KOPT-K1 (cell line): ENCODE measurements around the gene MMP12.

ENCODE experiments used
- H3K27ac ChIP-seq: fragments of 200-600 bp; sonication (generic); 2 replicates; pipeline ENCODE4 v1.5.1; 2016; ENCODE audit warnings: antibody characterized with exemption, mild to moderate bottlenecking, low read depth, low read length; ENCODE audit not compliant: poor library complexity, severe bottlenecking
- H3K36me3 ChIP-seq: fragments of 200-600 bp; sonication (generic); 2 replicates; pipeline ENCODE4 v1.5.1; 2017; ENCODE audit warnings: antibody characterized with exemption, mild to moderate bottlenecking, low read length, moderate library complexity; ENCODE audit not compliant: insufficient read depth
- H3K9me3 ChIP-seq: fragments of 200-600 bp; sonication (generic); 2 replicates; pipeline ENCODE4 v1.5.1; 2017; ENCODE audit warnings: antibody characterized with exemption, low read length, mild to moderate bottlenecking; ENCODE audit not compliant: insufficient read depth, poor library complexity, severe bottlenecking

The MMP12 gene

DNA sequence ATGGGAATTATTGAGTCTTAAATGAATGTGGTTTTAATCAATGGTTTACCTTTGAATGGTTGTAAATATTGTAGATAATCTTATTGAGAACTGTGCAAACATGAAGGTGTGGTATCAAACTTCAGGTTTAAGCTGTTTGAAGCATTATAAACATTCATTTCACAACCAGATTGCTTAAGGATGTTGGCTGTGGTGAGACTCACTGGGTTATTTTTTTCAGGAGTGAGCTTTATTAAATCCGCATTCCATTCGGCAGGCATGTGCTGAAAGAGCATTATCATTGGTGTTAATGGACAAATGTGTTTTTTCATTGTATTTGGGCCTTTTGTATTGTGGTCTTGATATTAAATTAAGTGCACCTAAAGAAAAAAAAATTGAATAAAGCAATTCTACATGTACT, 41.1 kb downstream of the MMP12 start:
- Histone ChIP-seq H3K27ac (no peak overlapping the region), H3K36me3 (no peaks in the 10 kb centered on the region), H3K9me3 (no peaks in the 10 kb centered on the region)

- Histone ChIP-seq H3K9me3 (no peaks in the 10 kb centered on the region), H3K27ac (no peak overlapping the region), H3K36me3 (no peaks in the 10 kb centered on the region)
Observed at GRCh38 chr11:102832612-102833011, 42.2 kb downstream of the MMP12 start.

DNA sequence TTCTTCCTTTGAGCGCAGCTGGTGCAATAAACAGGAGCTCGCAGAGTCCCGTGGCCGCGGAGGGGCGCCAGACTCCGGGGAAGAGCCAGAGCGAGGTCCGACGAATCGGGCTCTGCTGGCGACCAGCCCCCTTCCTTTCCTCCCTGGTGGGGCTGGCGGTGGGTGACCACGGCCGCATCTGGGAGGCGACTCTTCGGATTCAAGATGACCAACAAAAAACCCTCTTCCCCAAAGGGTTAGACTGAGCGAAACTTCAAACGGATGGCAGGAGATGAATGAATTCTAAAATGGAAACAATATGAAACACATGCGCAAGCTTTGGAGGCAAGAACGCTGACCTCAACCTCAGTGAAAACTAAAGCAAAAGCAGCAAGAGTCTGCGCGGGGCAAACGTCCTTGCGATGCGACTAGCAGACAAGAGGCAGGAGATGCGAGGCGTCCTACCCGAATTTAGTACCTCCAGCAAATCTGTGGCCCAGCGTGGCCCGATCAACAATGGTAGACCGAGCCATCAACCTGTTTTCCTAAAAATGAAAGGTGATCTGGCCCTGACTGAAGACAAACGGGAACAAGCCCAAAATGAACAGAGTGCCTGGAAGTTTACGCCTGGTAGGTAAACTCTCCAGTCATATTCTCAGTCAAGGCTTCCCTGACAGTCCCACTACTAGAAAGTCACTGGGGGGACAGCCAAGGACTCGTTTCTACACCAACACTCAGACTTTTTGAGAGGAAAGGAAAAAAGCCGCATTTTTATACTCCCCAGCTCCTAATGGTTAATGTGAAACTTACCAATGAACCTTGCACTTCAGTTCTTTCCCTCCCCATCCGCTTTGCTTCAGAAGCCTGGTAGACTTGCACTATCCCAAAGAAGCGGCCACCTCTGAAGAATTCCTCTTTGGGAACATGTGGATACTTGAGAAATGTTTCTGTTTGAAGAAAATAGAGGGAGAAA, 43.0 kb downstream of the MMP12 start:
- Histone ChIP-seq H3K9me3 (no peaks in the 10 kb centered on the region), H3K27ac (no peak overlapping the region), H3K36me3 (no peaks in the 10 kb centered on the region)

DNA sequence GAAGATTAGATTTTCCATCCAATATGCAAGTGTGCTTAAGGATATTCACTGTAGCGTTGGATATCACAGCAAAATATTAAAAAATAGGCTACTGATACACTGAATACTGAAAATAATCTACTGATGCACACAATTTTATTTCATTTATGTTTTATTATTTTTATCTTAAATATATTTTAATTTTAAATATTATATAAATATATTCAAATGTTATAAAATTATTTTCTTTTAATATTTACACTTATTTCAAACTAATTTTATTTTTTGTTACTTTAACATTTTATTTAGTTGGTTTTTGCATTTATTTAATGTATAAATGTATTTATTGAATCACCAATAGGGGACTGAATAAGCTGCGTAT, 43.7 kb downstream of the MMP12 start:
- H3K36me3 ChIP-seq = no peaks in the 10 kb centered on the region
- no peaks in the 10 kb centered on the region for H3K9me3 ChIP-seq
- H3K27ac ChIP-seq = no peak overlapping the region

GRCh38 chr11:102830001-102830727, 44.6 kb downstream of the MMP12 start:
- Histone ChIP-seq H3K9me3 (no peaks in the 10 kb centered on the region), H3K36me3 (no peaks in the 10 kb centered on the region), H3K27ac (no peak overlapping the region)

- H3K27ac ChIP-seq = no peak overlapping the region
- no peaks in the 10 kb centered on the region for H3K9me3 ChIP-seq
- H3K36me3 ChIP-seq = no peaks in the 10 kb centered on the region
Observed at GRCh38 chr11:102829316-102830000, 45.3 kb downstream of the MMP12 start.

- Histone ChIP-seq H3K9me3 (no peaks in the 10 kb centered on the region), H3K36me3 (no peaks in the 10 kb centered on the region), H3K27ac (no peak overlapping the region)
Observed at GRCh38 chr11:102824556-102824955, 50.2 kb downstream of the MMP12 start.

DNA sequence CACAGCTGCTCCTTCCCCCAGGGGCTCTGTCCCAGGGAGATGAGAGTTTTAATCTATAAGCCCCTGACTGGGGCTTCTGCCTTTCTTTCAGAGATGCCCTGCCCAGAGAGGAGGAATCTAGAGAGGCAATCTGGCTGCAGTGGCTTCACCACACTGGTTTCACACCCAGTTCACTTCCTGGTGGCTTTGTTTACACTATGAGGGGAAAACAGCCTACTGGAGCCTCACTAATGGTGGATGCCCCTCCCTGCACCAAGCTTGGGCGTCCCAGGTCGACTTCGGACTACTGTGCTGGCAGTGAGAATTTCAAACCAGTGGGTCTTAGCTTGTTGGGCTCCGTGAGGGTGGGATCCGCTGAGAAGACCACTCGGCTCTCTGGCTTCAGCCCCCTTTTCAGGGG, 55.3 kb downstream of the MMP12 start:
- no peaks in the 10 kb centered on the region for H3K36me3 ChIP-seq
- H3K9me3 ChIP-seq = no peaks in the 10 kb centered on the region
- H3K27ac ChIP-seq = no peak overlapping the region

GRCh38 chr11:102813484-102813883, 61.3 kb downstream of the MMP12 start:
- no peak overlapping the region for H3K27ac ChIP-seq
- no peaks in the 10 kb centered on the region for H3K9me3 ChIP-seq
- H3K36me3 ChIP-seq = no peaks in the 10 kb centered on the region
